ENCODE measurements around the gene NPDC1. TPM values are rescaled to one million over a fixed set of nuclear protein-coding genes. Genes with fewer than 3 reads are reported as not detected.

Gene NPDC1
- total and polyA plus RNA-seq, 2 donors (not counting 1 experiment from before 2014, with no cell fraction given): 0.17 to 0.19 TPM

GRCh38 chr9:137021979-137022661, 23.9 kb downstream of the NPDC1 start:
- peak; percentile 77 for DNase-seq
- Histone ChIP-seq H3K9me3 (ENCODE audit: control extremely low read depth in 1 of 3, control insufficient read depth in 2 of 3, insufficient read depth in 1 of 3, low read length in 2 of 3) (peaks cover 0 to 9% (median 0%) of the 10 kb centered on the region in 3 donors), H3K4me1 (ENCODE audit: control insufficient read depth in 2 of 2, insufficient read depth in 2 of 2, low read length in 2 of 2) (peaks cover 3 to 15% of the 10 kb centered on the region in 2 donors), H3K36me3 (replicated peaks in 1 of 2; ENCODE audit: control extremely low read depth in 1 of 2, control insufficient read depth in 1 of 2, extremely low read depth in 1 of 2, insufficient read depth in 2 of 2, low read length in 1 of 2) (no peaks in the 10 kb centered on the region), H3K27ac (ENCODE audit: low read length in 2 of 2) (no peak overlapping the region), H3K9ac (ENCODE audit: low read length) (no peak overlapping the region), H3K79me2 (ENCODE audit: control insufficient read depth, insufficient read depth, low read length) (no peaks in the 10 kb centered on the region), H3K27me3 (replicated peaks in 1 of 4; ENCODE audit: control extremely low read depth in 1 of 4, control insufficient read depth in 3 of 4, insufficient read depth in 4 of 4, low read length in 3 of 4) (no peaks in the 10 kb centered on the region), H3K4me2 (replicated peaks; ENCODE audit: low read depth, low read length, poor library complexity, severe bottlenecking) (no peak overlapping the region), H3K4me3 (ENCODE audit: control extremely low read depth in 1 of 5, extremely low read depth in 1 of 5, insufficient read depth in 1 of 5, low read depth in 2 of 5, low read length in 4 of 5) (no peak overlapping the region), H4K20me1 (ENCODE audit: control insufficient read depth, insufficient read depth, low read length, poor library complexity, severe bottlenecking) (peaks cover 3% of the 10 kb centered on the region), H2AFZ (ENCODE audit: insufficient read depth, low read depth, low read length, poor library complexity, severe bottlenecking) (no peak overlapping the region)
- WGBS (ENCODE audit: insufficient coverage): 76% methylated on average over 27 of the region's 30 CpGs
- peak overlapping the region; percentile 41 for H3K27ac Mint-ChIP-seq
- no peak overlapping the region for H3K4me3 Mint-ChIP-seq
- intact Hi-C loops (cut with micrococcal nuclease): no loop called here
- TF ChIP-seq CTCF (IDR thresholded peaks at IDR 0.05): no peak
- no peak for TF ChIP-seq EZH2 (IDR thresholded peaks at IDR 0.05; ENCODE audit: borderline replicate concordance, insufficient read depth, low read depth, low read length, poor library complexity, severe bottlenecking)
- peaks cover 15% of the 10 kb centered on the region for H3K4me1 Mint-ChIP-seq
- POLR2A ChIA-PET: interaction anchor here (0.9 to 1.2 kb wide), 3 partner anchors 10 to 22 kb away, joined by 3 read pairs; partner anchors contain the start of gene FUT7
- CTCF ChIA-PET: interaction anchor here (1.2 to 2.1 kb wide), 2 partner anchors 14 to 18 kb away, joined by 3 to 6 read pairs; no protein-coding TSS in a partner anchor
- H3K27me3 Mint-ChIP-seq: no peaks in the 10 kb centered on the region
- H3K9me3 Mint-ChIP-seq (ENCODE audit: insufficient read depth): no peaks in the 10 kb centered on the region
- ATAC-seq (ENCODE audit: low read depth): peak; percentile 50

- 93% methylated on average over 4 of the region's 6 CpGs for WGBS (ENCODE audit: insufficient coverage)
- no peak for ATAC-seq (ENCODE audit: low read depth)
- TF ChIP-seq EZH2 (IDR thresholded peaks at IDR 0.05; ENCODE audit: borderline replicate concordance, insufficient read depth, low read depth, low read length, poor library complexity, severe bottlenecking) (no peak), CTCF (IDR thresholded peaks at IDR 0.05) (no peak)
- no peaks in the 10 kb centered on the region for H3K79me2 ChIP-seq (ENCODE audit: control insufficient read depth, insufficient read depth, low read length)
- peaks cover 0 to 9% (median 0%) of the 10 kb centered on the region in 3 donors for H3K9me3 ChIP-seq (ENCODE audit: control extremely low read depth in 1 of 3, control insufficient read depth in 2 of 3, insufficient read depth in 1 of 3, low read length in 2 of 3)
- no peak overlapping the region for H3K4me3 ChIP-seq (ENCODE audit: control extremely low read depth in 1 of 5, extremely low read depth in 1 of 5, insufficient read depth in 1 of 5, low read depth in 2 of 5, low read length in 4 of 5)
- intact Hi-C loops (cut with micrococcal nuclease): no loop called here
- no peak overlapping the region for H3K9ac ChIP-seq (ENCODE audit: low read length)
- no peak overlapping the region for H2AFZ ChIP-seq (ENCODE audit: insufficient read depth, low read depth, low read length, poor library complexity, severe bottlenecking)
- peaks cover 0 to 9% of the 10 kb centered on the region in 2 donors for H3K4me1 ChIP-seq (ENCODE audit: control insufficient read depth in 2 of 2, insufficient read depth in 2 of 2, low read length in 2 of 2)
- H4K20me1 ChIP-seq (ENCODE audit: control insufficient read depth, insufficient read depth, low read length, poor library complexity, severe bottlenecking): no peaks in the 10 kb centered on the region
- no peak overlapping the region for H3K27ac Mint-ChIP-seq
- ChIA-PET CTCF (interaction anchor here (1.2 to 2.1 kb wide), 2 partner anchors 14 to 17 kb away, joined by 3 to 6 read pairs; no protein-coding TSS in a partner anchor), POLR2A (interaction anchor here (0.9 to 1.2 kb wide), 3 partner anchors 11 to 21 kb away, joined by 3 read pairs; partner anchors contain the start of gene FUT7)
- no peaks in the 10 kb centered on the region for H3K27me3 Mint-ChIP-seq
- H3K4me2 ChIP-seq (replicated peaks; ENCODE audit: low read depth, low read length, poor library complexity, severe bottlenecking): no peak overlapping the region
- no peak for DNase-seq
- H3K9me3 Mint-ChIP-seq (ENCODE audit: insufficient read depth): no peaks in the 10 kb centered on the region
- H3K4me1 Mint-ChIP-seq: peaks cover 11% of the 10 kb centered on the region
- H3K27ac ChIP-seq (ENCODE audit: low read length in 2 of 2): no peak overlapping the region
- no peak overlapping the region for H3K4me3 Mint-ChIP-seq
- peaks cover 0 to 5% of the 10 kb centered on the region in 2 experiments for H3K36me3 ChIP-seq (replicated peaks in 1 of 2; ENCODE audit: control extremely low read depth in 1 of 2, control insufficient read depth in 1 of 2, extremely low read depth in 1 of 2, insufficient read depth in 2 of 2, low read length in 1 of 2)
- H3K27me3 ChIP-seq (replicated peaks in 1 of 4; ENCODE audit: control extremely low read depth in 1 of 4, control insufficient read depth in 3 of 4, insufficient read depth in 4 of 4, low read length in 3 of 4): no peaks in the 10 kb centered on the region
Observed at GRCh38 chr9:137021568-137021978, 24.4 kb downstream of the NPDC1 start.

Measured in B cell (primary cell).